GM19193 (cell line): ENCODE data around the gene SLC5A12.

Experiments
- POLR2A ChIP-seq: IDR thresholded peaks from 4 replicates; pipeline ENCODE4 v1.6.1; 2011; ENCODE audit not compliant: insufficient read depth, insufficient read length; ENCODE audit errors: extremely low read depth

Gene SLC5A12

GRCh38 chr11:26626346-26626745 is 95.5 kb downstream of the SLC5A12 start:
- no peak for TF ChIP-seq POLR2A

GRCh38 chr11:26623076-26623659 is 98.7 kb downstream of the SLC5A12 start:
- TF ChIP-seq POLR2A: no peak

GRCh38 chr11:26622181-26622580 is 99.7 kb downstream of the SLC5A12 start:
- no peak for TF ChIP-seq POLR2A

- no peak for TF ChIP-seq POLR2A
These were observed 100.7 kb downstream of the SLC5A12 start for GRCh38 chr11:26621132-26621531.

GRCh38 chr11:26620282-26621045 is 101.4 kb downstream of the SLC5A12 start:
- no peak for TF ChIP-seq POLR2A

GRCh38 chr11:26618441-26618840 is 103.4 kb downstream of the SLC5A12 start:
- no peak for TF ChIP-seq POLR2A
